ENCODE results near the gene IQGAP2.

IQGAP2 gene

DNA sequence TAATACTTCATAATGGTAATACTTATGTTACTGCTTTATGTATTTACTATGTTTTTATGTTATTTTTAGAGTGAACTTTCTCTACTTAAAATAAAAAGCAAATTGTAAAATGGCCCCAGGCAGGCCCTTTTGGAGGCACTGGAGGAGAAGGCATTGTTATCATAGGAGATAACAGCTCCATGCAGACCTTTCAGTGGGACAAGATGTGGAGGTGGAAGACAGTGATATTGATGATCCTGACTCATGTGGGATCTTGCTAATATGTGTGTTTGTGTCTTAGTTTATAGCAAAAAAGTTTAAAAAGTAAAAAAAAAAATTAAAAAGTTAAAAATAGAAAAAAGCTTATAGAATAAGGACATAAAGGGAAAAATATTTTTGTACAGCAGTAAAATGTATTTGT, 74.5 kb downstream of the IQGAP2 start:
- DNase-seq (ENCODE audit: low spot score): no peak

DNA sequence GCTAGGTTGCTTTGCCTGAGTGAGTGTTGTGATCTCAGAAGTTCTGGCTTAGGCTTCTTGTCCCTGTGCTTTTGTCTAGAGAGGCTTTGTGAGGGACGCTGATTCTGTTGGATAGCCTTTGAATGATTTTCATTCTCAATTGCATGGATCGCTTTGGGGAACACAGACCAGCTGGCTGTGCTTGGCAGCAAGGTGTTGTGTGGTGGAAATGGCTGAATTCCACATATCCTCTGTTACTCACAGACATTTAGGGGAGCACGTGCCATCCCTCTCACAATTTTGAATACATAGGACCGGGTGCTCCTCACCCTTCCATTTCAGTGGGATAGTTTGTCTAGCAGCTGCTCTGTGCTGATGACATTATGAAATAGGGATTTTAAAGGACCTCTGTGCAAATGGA, 76.2 kb downstream of the IQGAP2 start:
- DNase-seq (ENCODE audit: low spot score): no peak

DNA sequence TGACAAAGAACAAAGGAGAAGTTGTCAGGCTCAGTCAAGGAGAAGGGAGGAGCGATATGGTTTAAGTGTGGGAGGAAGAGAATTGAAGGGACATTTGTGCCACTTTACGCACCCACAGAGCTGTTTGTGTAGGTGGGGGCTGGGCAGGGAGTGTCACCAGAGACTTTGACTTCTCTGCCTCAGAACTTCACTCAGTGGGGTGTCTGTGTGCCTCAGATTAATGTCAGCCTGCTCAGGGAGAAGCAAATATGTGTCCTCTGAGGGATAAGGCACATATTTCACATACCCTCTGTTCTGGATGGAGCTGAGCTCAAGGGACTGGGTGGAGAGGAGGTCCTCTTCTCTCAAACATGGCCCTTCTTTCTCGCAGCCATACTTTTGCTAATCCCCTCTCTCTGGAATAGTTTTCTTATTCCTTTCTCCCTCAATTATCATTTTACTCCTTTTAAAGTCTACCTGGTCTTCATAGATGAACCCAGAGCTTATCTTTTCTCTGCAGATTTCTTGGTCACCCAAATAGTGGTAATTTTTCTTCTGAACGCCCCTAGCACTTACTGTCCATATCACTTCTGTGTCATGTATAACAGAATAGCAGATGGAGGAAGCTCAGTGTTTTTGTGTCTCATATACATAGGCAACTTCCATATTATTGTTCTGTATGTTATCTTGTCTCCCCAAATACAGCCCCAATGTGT, 77.0 kb downstream of the IQGAP2 start:
- DNase-seq (ENCODE audit: low spot score): no peak

DNA sequence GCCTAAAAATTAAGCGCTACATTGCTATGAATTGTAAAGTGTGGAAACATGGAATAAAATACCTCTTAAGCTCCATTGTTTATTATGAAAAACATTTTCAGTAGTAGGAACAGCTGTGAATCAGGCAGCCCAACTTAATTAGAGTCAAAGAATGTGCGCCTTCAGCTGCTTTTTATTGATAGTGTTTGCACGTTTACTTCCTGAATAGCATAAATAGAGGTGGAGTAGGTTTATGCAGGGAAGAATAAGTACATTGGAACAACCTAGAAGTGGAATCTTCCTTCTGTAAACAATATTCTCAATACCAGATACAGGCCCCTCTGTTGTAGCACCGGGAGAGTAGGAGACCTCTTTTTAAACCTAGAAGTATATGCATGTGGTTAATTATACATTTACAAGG, 79.9 kb downstream of the IQGAP2 start:
- no peak for DNase-seq (ENCODE audit: low spot score)

DNA sequence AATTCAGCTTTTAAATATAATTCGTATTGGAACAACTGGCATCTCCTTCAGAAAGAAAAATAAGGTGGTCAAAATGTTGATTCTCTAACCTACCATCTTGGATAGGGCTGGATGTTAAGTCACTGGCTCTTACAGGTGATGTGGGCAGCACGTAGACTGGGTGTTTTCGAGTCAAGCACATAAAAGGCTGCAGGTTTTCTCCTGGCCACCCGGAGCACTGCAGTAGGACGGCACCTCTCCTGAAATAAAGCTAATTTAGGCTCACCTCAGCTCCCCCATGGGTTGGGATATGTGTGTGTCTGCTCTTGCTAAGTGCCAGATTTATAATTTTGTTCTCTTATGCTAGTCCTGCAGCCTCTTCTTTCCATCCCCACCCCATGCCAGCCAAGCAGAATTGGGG, 80.3 kb downstream of the IQGAP2 start:
- DNase-seq (ENCODE audit: low spot score): no peak

DNA sequence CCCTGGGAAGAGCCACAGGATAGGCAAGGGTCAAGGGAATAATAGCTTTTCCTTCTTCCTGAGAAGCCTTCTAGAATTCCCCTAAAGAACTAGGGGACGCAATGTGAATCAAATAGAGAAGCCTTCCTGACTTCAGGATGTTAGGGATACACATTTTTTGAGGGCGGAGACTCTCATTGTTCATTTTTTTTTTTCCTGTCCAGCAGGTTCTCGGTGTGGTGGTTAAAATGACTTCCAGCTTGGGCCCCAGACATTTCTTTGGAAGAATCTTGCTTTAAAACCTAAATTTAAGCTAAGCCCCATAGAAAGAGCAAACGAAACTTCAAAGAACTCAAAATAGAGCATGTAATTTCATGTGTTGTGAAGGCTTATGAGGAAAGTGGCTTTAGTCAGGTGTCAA, 80.8 kb downstream of the IQGAP2 start:
- no peak for DNase-seq (ENCODE audit: low spot score)

DNA sequence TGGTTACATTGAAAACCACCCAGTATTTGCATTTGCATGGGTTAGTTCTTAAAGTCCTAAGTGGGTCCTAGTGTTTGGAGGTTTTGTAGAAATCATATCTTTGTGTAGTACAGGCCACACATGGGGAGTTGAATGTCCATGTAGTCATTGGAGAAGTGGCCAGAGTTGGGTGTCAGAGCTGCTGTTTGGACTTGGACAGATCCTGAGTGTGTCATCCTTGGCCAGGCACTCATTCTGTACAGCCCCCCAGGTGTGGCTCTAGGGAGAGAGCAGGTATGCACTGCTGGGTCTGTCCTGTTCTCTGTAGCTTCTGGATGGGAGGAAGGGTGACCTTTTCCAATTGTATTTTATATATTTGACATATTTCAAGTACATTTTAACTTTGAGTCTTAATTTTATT, 82.4 kb downstream of the IQGAP2 start:
- no peak for DNase-seq (ENCODE audit: low spot score)

DNA sequence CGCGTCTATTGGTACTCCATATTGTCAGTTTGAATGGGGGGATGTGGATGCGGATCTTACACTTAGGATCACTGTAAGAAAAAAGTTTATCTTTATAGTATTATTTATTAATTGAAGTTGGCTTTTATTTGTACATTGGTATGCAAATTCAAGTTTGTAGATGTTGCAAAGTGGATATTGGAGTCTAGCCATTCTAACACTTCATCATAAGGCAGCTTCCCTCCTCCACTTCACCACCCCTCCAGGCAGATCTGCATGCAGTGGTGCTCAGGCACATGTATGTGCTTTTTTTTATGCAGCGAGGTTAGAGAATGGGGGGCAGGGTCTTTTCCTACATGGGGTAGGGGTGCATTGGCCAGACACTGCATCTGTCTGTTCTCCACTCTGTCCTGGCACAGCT, 84.3 kb downstream of the IQGAP2 start:
- no peak for DNase-seq (ENCODE audit: low spot score)

DNA sequence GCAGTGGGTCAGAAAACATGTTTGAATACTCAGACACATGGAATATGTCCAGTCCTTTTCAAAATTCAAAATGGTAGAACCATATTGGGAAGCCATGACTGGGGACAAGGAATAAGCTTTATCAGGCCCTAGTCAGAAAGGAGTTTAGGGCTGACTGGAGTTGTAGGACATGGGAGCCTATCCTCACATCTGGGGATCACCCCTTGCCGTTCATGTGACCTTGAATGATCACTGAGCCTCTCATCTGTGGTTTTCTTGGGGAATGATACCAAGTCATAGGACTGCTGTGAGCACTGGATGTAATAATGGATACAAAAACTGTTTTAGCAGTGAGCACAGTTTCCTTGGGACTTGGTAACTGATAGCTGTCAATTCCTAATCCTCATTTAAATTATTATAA, 84.7 kb downstream of the IQGAP2 start:
- DNase-seq (ENCODE audit: low spot score): no peak

DNA sequence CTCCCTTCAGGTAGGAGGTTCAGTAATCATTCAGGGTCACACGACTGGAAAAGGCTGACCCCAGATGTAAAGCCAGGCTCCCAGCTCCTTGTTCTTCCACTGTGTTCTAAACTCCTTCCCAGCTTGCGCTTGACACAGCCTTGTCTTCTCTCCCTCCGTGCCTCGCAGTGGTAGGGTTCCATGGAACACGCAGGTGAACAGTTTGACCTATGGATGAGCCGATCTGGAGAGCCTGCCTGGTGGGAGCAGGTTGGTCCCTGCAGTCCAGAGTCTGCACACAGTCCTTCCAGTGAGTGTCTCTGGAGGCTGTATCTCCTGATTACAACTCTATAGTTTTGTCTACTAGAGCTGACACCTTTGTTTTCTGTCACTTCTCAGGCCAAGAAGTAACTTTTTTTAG, 85.9 kb downstream of the IQGAP2 start:
- DNase-seq (ENCODE audit: low spot score): no peak

DNA sequence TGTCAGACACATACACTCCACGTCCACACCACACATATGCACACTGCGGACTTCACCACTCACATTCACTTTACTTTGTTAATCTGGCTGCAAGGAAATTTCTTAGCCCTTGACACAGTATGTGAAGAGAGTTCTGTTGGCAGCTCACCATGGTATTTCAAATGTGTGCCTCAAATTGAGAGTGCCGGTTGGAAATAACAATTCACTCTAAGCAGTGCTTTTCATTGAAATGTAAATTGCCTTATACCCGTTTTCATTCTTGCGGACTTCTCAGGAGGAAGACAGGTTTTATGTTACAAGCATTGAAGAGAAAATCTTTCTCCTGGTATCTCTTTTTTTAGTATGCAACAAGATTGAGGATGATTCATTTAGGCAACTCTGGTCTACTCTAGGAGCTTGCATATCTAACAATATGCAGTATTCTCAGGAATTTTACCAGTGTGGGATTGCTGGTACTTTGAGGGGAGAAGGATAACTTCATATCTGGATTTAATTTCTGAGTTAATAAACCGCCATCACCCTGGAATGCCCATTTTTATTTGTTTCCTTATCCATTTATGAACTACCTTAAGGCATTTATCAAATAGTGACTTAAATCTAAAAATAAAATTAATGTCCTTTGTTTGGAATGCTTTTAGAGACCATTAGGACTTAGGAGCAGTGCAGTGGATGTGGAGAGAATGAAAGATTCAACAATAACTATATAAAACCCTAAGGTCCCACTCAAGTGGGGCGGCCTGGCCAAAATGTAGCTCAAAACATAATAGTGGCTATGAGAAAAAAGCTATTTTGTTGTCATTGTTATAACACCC, 87.0 kb downstream of the IQGAP2 start:
- DNase-seq (ENCODE audit: low spot score): no peak

DNA sequence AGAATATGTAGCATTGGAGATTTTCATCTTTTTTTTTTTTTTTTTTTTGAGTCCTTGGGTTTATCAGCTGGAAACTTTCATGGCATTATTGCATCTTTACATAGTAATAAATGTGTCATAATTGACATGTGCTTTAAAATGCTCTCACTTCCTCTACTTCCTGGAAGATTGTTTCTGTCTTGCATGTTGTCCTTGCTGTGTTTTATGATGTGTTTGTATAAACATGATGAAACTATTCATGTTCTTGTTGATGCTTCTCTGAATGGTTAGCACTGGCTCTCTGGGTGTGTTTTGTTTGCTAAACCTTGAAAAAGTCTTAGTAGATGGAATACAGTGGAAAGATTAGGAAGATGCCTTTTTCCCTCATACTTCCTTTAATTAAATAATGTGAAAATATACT, 87.9 kb downstream of the IQGAP2 start:
- DNase-seq (ENCODE audit: low spot score): no peak

DNA sequence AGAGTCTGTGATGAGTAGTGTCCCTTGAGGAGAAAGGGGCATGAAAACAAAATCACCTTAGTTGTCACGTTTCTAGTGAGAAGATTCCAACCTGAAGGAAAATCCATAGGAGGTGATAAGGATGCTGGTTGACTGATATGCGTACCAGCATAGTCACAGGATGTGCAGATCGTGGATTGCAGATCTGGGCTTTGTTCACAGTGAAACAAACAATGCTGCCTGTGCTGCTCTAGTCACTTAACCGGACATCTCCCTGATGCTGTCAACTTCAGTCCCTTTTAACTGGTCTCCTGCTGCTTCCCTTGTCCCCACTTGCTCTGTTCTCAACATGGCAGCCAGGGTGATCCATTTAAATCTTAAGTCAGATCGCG, 89.7 kb downstream of the IQGAP2 start:
- no peak for DNase-seq (ENCODE audit: low spot score)

DNA sequence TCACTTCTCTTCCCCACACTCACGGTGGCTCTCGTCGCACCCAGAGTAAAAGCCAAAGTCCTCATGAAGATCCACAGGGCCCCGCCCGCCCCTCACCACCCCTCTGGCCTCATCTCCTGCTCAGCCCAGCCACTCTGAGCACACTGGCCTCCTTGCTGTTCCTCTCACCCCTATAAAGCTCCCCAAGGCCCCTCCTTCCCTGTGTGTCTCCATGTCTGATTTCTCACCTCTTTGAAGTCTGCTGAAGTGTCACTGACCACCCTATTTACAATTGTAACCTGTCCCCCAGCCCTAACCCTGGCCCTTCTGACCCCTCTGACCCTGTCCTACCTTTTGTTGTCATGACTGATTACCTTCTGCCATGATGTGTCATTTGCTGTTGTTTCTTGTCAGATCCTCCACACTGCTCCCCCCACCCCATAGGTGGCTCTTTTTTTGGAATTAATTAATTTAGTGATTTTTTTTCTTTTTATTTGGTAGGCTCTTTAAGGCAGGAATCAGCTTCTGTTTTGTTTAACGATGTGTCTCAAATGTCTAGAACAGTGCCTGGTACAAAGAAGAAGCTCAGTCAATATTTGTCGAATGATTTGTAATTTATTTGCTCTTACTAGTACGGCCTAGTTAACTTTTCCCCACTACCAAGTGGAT, 90.2 kb downstream of the IQGAP2 start:
- no peak for DNase-seq (ENCODE audit: low spot score)

DNA sequence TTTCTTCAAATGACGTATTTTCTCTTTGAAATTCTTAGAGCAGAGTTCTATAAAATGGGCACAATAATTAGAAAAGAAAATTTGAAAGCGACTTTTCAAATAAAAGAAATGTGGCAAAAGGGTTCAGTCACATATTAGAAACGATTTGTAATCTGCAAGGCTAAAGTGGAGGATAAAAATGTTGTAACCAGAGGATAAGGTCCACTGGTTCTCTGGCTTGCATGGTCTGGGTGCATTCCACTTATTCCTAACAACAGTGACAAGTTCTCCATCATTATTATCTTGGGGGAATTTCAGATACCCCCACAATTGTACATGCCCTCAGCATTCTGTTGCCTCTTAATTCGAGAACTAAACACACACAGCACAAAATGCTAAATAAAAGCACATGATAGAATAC, 91.1 kb downstream of the IQGAP2 start:
- DNase-seq (ENCODE audit: low spot score): no peak

DNA sequence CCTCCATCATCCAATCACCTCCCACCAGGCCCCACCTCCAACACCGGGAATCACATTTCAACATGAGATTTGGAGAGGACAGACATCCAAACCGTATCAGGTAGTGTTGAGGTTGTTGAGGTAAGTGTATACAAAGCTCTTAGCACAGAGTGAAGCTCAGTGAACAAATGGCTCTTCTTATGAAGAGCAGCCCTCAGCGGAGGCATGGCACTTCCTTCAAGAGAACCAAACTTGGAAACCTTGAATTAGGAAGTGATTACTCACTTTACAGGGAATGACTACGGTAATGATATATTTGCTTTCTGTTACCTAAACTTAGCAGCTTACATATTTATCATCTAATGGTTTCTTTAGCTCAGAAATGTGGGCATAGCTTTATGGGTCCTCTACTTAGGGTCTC, 92.8 kb downstream of the IQGAP2 start:
- DNase-seq (ENCODE audit: low spot score): no peak

DNA sequence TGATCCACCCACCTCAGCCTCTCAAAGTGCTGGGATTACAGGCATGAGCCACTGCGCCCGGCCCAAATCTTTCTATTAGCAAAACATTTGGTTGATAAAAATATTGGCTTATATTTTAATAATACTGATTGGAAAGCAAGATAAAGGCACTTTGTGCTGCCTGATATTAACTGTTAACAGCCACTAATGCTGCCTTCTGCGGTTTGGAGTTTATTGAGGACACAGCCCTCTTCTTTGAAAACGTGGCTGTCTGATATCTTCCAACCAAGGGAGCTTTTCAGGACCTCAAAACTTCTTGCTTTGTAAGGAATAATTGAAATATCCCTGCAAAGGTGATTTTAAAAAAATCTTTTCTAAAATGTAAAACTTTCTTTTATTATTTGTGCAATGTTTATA, 94.0 kb downstream of the IQGAP2 start:
- no peak for DNase-seq (ENCODE audit: low spot score)

DNA sequence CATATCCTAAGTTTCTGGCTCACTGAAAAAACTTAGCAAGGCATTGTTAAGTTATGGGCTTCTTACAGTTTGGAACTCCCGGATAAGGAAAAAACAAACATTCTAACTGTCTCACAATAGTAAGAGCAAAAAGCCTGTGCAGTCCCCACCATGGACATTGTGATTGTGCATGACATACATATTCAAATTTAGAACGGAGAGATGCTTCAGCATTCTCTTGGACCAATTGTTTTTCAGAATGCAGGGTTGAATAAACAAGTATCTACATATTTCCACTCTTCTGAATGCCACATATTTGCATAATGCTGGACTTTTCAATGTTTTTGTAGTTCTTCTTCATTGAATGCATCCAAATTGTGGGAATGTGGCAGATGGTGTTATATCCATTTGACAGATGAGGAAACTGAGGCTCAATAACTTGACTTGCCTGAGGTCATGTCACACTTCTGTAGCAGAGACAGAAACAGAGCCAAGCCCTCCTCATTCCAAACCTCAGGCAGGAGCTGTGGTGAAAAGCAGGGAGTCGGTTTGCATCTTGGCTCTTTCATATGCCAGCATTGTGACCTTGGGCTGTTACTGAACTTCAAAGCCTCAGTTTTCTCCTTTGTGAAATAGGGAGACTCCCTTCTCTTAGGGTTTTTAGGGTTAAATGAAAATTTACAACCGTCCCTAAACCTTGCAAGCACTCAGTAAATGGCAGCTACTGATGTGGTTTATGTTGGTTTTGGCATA, 95.1 kb downstream of the IQGAP2 start:
- no peak for DNase-seq (ENCODE audit: low spot score)

DNA sequence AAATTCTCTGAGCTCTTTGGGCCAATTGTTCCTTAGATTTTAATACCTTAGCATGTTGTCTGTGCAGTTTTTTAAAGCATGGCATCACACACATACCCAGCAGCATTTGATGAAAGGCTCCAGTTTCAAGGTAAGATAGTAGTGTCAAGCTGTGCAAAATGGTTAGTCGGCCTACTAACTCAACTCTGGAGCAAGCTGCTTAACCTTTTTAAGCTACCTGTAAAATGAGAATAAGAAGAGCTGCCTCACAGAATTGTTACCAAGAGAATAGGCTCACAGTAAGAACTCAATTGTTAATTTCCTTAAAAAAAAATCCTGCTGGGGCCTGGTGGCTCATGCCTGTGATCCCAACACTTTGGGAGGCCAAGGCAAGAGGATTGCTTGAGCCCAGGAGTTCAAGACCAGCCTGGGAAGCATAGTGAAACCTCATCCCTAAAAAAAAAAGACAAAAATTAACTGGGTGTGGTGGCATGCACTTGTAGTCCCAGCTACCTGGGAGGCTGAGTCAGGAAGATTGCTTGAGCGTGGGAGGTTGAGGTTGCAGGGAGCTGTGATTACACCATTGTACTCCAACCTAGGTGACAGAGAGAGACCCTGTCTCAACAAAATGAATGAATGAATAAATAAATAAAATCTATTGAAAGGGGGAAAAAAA, 96.5 kb downstream of the IQGAP2 start:
- DNase-seq (ENCODE audit: low spot score): no peak

DNA sequence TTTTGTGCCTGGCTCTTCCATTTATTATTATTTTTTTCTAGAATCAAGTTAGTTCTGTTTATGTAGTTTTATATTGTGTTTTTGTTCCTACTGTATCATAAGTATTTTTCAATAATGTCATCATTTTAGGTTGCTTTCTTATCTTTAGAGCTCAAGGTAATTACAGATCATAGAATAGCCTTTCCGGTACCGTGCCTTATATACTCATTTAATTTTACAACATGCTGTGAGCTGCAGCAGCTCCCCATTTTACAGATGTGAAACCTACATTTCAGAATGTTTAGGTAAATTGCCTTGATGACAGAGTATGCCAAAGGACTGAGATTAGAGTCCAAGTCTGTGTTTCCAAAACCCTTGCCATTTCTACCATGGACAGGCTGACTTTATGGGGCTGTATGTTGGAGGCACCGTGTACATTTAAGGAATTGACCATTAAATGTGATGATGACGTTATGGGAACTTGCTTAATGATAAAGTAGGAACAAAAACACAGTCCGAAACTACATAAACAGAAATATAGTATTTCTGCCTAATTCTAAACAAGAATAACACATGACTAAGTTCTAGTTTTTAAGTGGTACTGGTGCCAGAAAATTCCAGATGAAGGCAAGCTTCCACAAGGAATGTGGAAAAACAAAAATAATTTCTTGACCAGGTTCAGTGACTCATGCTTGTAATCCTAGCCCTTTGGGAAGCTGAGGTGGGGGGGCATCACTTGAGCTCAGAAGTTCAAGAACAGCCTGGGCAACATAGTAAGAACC, 97.7 kb downstream of the IQGAP2 start:
- DNase-seq (ENCODE audit: low spot score): no peak

DNA sequence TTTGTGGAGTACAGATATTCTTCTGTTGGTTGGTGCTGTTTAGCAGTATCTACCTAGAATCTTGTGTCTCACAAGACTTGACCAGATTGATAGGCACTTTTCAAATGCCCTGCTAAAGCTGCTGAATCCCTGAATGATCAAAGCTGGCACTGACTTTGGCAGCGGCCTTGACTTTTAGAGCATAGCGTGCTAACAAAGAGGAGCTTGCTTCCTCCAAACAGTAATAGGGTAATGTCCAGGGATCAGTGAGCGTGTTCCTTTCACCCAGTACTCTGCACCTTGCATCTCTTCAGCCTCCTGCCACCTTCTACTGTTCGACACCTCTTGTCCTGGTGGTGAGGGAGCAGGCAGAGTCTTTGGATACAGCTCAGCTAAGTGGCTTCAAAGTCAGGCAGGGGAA, 100.8 kb downstream of the IQGAP2 start:
- DNase-seq (ENCODE audit: low spot score): no peak

All from hepatic stellate cell (primary cell).